Activated CD8-positive, alpha-beta T cell treated with anti-CD3 and anti-CD28 coated beads for 36 hours (primary cell): ENCODE data around the gene KCTD20. TPM values are rescaled to one million over a fixed set of nuclear protein-coding genes. Genes with fewer than 3 reads are reported as not detected.

Experiments used
- ATAC-seq: fragments of 200-7000 bp; cut with Tn5 transposase; one replicate; pipeline ENCODE4 v1.10.0; 2021; ENCODE audit warnings: mild to moderate bottlenecking, moderate library complexity
- CTCF ChIA-PET: fragments of 350-600 bp; sonication (Branson Sonifier 250); formaldehyde crosslinking; loops from one replicate; lab custom pipeline; 2021; ENCODE audit warnings: antibody characterized with exemption; lab: Charles Lee
- POLR2A ChIA-PET: fragments of 350-600 bp; sonication (Branson Sonifier 250); formaldehyde crosslinking; loops from one replicate; lab custom pipeline; 2021; ENCODE audit warnings: antibody characterized with exemption; lab: Charles Lee
- DNase-seq: peaks from one replicate; pipeline ENCODE4 v3.0.0-alpha.2; 2020
- H3K27ac Mint-ChIP-seq: one replicate; pipeline ENCODE4 v1.8.0; 2021; ENCODE audit warnings: mild to moderate bottlenecking, mixed read lengths
- H3K27me3 Mint-ChIP-seq: one replicate; pipeline ENCODE4 v1.8.0; 2021; ENCODE audit warnings: mixed read lengths
- H3K36me3 Mint-ChIP-seq: one replicate; pipeline ENCODE4 v1.8.0; 2021; ENCODE audit warnings: low read depth, mixed read lengths
- H3K4me1 Mint-ChIP-seq: one replicate; pipeline ENCODE4 v1.8.0; 2021; ENCODE audit warnings: low read depth, mixed read lengths
- H3K4me3 Mint-ChIP-seq: one replicate; pipeline ENCODE4 v1.8.0; 2021; ENCODE audit warnings: mild to moderate bottlenecking, moderate library complexity, mixed read lengths
- H3K9me3 Mint-ChIP-seq: one replicate; pipeline ENCODE4 v1.8.0; 2021; ENCODE audit warnings: mixed read lengths
- intact Hi-C: fragments of 100-400 bp; cut with micrococcal nuclease; formaldehyde crosslinking; loops from one replicate; pipeline ENCODE4 v1.10.0; 2022
- total RNA-seq, 2 experiments: library from RNA; stranded (reverse); gene quantifications; one replicate each; pipeline ENCODE4 v1.2.3, GENCODE V29; 2021
- TF ChIP-seq, protein P1 (sequence below): fragments of 200-600 bp; IDR thresholded peaks from one replicate; pipeline ENCODE4 v1.8.0; 2022; ENCODE audit warnings: antibody characterized with exemption, mild to moderate bottlenecking

KCTD20 gene
- total RNA-seq, 2 experiments from 2014 or later, result 42.7 to 45.1 TPM

GRCh38 chr6:36517408-36517807, 74.6 kb downstream of the KCTD20 start:
- DNase-seq (no peak), ATAC-seq (no peak)
- Mint-ChIP-seq H3K4me3 (no peak overlapping the region), H3K27ac (no peak overlapping the region), H3K36me3 (peaks cover 54% of the 10 kb centered on the region), H3K9me3 (no peaks in the 10 kb centered on the region), H3K4me1 (peaks cover 55% of the 10 kb centered on the region), H3K27me3 (no peaks in the 10 kb centered on the region)
- POLR2A ChIA-PET, result interaction anchor here (0.8 to 1.7 kb wide), 3 partner anchors 10 to 29 kb away, joined by 3 to 4 read pairs (median 3); no protein-coding TSS in a partner anchor
- TF ChIP-seq, protein P1, sequence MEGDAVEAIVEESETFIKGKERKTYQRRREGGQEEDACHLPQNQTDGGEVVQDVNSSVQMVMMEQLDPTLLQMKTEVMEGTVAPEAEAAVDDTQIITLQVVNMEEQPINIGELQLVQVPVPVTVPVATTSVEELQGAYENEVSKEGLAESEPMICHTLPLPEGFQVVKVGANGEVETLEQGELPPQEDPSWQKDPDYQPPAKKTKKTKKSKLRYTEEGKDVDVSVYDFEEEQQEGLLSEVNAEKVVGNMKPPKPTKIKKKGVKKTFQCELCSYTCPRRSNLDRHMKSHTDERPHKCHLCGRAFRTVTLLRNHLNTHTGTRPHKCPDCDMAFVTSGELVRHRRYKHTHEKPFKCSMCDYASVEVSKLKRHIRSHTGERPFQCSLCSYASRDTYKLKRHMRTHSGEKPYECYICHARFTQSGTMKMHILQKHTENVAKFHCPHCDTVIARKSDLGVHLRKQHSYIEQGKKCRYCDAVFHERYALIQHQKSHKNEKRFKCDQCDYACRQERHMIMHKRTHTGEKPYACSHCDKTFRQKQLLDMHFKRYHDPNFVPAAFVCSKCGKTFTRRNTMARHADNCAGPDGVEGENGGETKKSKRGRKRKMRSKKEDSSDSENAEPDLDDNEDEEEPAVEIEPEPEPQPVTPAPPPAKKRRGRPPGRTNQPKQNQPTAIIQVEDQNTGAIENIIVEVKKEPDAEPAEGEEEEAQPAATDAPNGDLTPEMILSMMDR, result no peak
- CTCF ChIA-PET, result interaction anchor here (2.5 kb wide), 1 partner anchor 14 kb away, joined by 11 read pairs; no protein-coding TSS in a partner anchor
- intact Hi-C loops, result no loop called here

GRCh38 chr6:36519352-36519751, 76.6 kb downstream of the KCTD20 start:
- ATAC-seq (no peak), DNase-seq (no peak)
- TF ChIP-seq, protein P1, result no peak
- Mint-ChIP-seq H3K4me3 (no peak overlapping the region), H3K4me1 (peaks cover 54% of the 10 kb centered on the region), H3K36me3 (peaks cover 63% of the 10 kb centered on the region), H3K9me3 (no peaks in the 10 kb centered on the region), H3K27ac (no peak overlapping the region), H3K27me3 (no peaks in the 10 kb centered on the region)
- ChIA-PET CTCF (interaction anchor here (1.0 to 1.5 kb wide), 3 partner anchors 15 to 239 kb away, joined by 3 to 5 read pairs (median 5); no protein-coding TSS in a partner anchor), POLR2A (interaction anchor here (0.8 to 1.7 kb wide), 3 partner anchors 10 to 27 kb away, joined by 3 read pairs; no protein-coding TSS in a partner anchor)
- intact Hi-C loops, result no loop called here

DNA sequence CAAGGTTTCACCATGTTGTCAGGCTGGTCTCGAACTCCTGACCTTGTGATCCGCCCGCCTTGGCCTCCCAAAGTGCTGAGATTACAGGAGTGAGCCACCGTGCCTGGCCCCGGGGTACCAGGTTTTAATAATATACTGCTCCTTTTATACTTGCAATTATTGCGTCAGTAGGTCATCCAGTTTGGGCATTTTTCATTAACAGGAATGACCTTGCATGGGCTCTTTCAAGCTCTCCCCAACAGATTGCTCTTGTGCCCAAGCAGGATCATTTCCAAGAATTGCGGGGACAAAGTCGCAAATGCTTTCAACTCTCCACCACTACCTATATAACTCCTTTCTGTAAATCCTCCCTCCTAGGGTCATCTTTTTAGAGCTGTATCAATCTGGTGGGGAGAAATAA, 80.7 kb downstream of the KCTD20 start:
- Mint-ChIP-seq H3K27me3 (no peaks in the 10 kb centered on the region), H3K36me3 (peaks cover 61% of the 10 kb centered on the region), H3K27ac (no peak overlapping the region), H3K4me1 (peaks cover 38% of the 10 kb centered on the region), H3K9me3 (no peaks in the 10 kb centered on the region), H3K4me3 (no peak overlapping the region)
- ATAC-seq (no peak), DNase-seq (no peak)
- POLR2A ChIA-PET, result no interaction called here
- TF ChIP-seq, protein P1, result no peak
- CTCF ChIA-PET, result interaction anchor here (1.3 to 1.4 kb wide), 2 partner anchors 13 to 15 kb away, joined by 3 to 4 read pairs; no protein-coding TSS in a partner anchor
- intact Hi-C loops, result no loop called here

DNA sequence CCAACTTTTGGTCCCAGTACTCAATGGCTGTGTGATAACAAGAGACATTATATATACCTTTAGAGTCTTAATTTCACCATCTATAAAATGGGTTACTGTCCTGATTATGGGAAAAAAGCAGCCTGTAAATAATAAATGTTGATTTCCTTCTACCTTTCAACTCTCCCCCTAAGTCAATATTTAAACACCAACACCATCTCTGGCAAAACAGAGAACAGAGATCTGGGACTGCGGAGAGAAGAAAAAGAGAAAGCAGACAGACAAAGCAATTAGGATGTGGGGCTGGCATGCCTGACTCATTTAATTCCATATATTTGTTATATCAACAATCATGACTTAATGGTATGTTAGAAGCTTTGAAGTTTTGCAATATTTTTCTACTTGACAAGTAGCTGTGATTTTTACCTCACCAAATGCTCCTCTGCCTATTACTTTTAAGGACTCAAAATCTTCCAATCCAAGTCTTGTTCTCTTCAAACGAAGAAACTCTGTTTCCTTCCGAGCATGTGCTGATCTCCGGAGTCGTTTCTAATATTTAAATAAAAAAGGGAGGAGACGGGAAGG, 81.2 kb downstream of the KCTD20 start:
- Mint-ChIP-seq H3K27ac (peak overlapping the region; percentile 27), H3K36me3 (peaks cover 56% of the 10 kb centered on the region), H3K4me1 (peaks cover 37% of the 10 kb centered on the region), H3K27me3 (no peaks in the 10 kb centered on the region), H3K9me3 (no peaks in the 10 kb centered on the region), H3K4me3 (no peak overlapping the region)
- intact Hi-C loops, result no loop called here
- no peak for DNase-seq
- ChIA-PET CTCF (interaction anchor here (1.3 to 1.4 kb wide), 2 partner anchors 13 to 16 kb away, joined by 3 to 4 read pairs; no protein-coding TSS in a partner anchor), POLR2A (no interaction called here)
- TF ChIP-seq, protein P1, result no peak
- no peak for ATAC-seq

- CTCF ChIA-PET, result no interaction called here
- Mint-ChIP-seq H3K27me3 (no peaks in the 10 kb centered on the region), H3K36me3 (peaks cover 54% of the 10 kb centered on the region), H3K4me1 (peaks cover 36% of the 10 kb centered on the region), H3K27ac (peak overlapping the region; percentile 32), H3K4me3 (no peak overlapping the region), H3K9me3 (no peaks in the 10 kb centered on the region)
- intact Hi-C loops, result no loop called here
- DNase-seq (no peak), ATAC-seq (no peak)
- POLR2A ChIA-PET, result no interaction called here
- TF ChIP-seq, protein P1, result no peak
Measured at GRCh38 chr6:36524871-36525270, 82.1 kb downstream of the KCTD20 start.
